Thyroid gland (tissue), 4 donors: ENCODE data around the gene CCDC197.

Source experiments
- POLR2A ChIP-seq, 2 donors: fragments of 450-650 bp; IDR thresholded peaks; one replicate each; pipeline ENCODE4 v1.6.1; 2017; ENCODE audit warnings: antibody characterized with exemption in 2 of 2, mild to moderate bottlenecking in 2 of 2, moderate library complexity in 1 of 2
- TF ChIP-seq, protein P1 (sequence below), 6 experiments: fragments of 200-600 bp in 3 of 6; fragments of 450-650 bp in 3 of 6; sonication (generic) in 3 of 6; IDR thresholded peaks; one replicate each; pipeline ENCODE4 v1.5.1; 2016 to 2019; ENCODE audit warnings: antibody characterized with exemption in 6 of 6, mild to moderate bottlenecking in 2 of 6, inconsistent platforms in 1 of 6, moderate library complexity in 1 of 6

DNA sequence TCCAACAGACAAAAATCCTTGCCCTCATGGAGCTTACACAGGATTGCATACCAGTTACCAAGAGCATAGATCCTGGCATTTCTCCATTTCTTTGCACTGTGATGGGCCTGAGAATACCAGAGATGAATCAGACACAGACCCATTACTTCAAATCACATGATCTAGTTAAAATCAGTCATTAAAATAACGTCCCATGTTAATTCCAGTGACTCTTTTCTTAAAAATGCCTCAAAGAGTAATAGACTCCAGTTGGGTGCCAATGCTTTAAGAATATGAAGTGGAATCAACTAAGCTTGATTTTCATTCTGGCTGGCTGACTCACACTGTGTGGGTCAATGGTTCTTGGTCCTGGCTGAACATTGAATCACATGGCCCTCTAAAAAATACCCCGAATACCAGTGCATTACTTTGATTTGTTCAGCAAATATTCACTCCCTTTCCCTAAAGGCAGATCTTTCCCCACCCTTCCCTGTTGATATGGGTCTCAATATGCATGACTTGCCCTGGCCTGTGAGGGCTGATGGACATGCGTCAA, 31.7 kb upstream of the CCDC197 start:
- TF ChIP-seq, protein P1, sequence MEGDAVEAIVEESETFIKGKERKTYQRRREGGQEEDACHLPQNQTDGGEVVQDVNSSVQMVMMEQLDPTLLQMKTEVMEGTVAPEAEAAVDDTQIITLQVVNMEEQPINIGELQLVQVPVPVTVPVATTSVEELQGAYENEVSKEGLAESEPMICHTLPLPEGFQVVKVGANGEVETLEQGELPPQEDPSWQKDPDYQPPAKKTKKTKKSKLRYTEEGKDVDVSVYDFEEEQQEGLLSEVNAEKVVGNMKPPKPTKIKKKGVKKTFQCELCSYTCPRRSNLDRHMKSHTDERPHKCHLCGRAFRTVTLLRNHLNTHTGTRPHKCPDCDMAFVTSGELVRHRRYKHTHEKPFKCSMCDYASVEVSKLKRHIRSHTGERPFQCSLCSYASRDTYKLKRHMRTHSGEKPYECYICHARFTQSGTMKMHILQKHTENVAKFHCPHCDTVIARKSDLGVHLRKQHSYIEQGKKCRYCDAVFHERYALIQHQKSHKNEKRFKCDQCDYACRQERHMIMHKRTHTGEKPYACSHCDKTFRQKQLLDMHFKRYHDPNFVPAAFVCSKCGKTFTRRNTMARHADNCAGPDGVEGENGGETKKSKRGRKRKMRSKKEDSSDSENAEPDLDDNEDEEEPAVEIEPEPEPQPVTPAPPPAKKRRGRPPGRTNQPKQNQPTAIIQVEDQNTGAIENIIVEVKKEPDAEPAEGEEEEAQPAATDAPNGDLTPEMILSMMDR (IDR thresholded peaks at IDR 0.05) = no peak
- no peak for TF ChIP-seq POLR2A (IDR thresholded peaks at IDR 0.05)
